GM12872 (cell line): Measurements from ENCODE around the gene TSPAN32.

Experiments used
- TF ChIP-seq, protein P1 (sequence below): IDR thresholded peaks from 3 replicates; pipeline ENCODE4 v1.5.1; 2011; ENCODE audit warnings: low read depth, mild to moderate bottlenecking, low read length, moderate library complexity; ENCODE audit not compliant: insufficient read depth

TSPAN32 gene

DNA sequence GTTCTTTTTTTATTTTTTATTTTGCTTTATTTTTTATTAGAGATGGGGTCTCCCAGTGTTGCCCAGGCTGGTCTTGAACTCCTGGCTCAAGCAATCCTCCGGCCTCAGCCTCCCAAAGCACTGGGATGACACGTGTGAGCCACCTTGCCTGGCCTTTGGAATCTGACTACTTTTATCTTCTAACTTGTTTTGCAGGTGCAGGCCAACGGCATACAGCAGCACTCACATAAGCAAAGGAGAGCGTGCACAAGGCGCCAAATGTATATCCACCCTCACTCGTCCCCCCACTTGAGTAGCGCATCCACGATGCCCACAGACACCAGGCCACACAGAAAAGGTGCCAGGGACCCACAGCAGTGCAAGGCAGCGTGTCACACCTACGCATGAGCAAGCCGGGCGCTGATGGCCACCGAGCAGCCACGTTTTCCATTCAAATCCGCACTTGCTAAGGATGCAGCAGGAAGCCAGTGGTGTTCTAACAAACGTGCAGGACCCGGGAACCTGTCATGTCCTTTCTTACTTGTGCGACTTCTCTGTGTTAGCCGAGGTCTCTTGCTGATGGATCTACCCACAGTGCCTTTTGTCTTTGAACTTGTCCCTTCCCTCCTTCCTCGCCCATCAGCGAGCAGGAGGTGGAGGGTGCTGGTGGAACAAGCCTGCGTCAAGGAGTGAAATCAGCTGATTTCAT lies 37.3 kb upstream of the TSPAN32 start:
- TF ChIP-seq, protein P1, sequence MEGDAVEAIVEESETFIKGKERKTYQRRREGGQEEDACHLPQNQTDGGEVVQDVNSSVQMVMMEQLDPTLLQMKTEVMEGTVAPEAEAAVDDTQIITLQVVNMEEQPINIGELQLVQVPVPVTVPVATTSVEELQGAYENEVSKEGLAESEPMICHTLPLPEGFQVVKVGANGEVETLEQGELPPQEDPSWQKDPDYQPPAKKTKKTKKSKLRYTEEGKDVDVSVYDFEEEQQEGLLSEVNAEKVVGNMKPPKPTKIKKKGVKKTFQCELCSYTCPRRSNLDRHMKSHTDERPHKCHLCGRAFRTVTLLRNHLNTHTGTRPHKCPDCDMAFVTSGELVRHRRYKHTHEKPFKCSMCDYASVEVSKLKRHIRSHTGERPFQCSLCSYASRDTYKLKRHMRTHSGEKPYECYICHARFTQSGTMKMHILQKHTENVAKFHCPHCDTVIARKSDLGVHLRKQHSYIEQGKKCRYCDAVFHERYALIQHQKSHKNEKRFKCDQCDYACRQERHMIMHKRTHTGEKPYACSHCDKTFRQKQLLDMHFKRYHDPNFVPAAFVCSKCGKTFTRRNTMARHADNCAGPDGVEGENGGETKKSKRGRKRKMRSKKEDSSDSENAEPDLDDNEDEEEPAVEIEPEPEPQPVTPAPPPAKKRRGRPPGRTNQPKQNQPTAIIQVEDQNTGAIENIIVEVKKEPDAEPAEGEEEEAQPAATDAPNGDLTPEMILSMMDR = no peak

DNA sequence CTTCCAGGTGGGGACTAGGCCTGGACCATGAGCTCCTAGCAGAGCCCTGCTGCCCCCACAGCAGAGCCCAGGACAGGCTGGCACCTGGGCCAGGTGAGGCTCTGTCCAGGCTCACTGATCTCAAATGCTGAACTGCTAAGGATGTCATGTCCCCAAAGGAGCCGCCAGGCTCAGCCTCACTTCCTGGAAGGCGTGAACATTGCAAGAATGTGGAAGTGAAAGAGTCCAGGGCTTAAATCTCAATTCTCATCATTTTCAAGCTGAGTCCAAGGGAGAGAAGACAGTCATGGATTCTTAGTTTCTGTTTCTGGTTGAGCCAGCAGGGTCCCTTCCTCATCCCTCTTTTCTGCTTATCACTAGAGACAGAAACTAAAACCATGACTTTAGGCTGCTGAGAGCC lies 36.4 kb upstream of the TSPAN32 start:
- TF ChIP-seq, protein P1 = no peak

DNA sequence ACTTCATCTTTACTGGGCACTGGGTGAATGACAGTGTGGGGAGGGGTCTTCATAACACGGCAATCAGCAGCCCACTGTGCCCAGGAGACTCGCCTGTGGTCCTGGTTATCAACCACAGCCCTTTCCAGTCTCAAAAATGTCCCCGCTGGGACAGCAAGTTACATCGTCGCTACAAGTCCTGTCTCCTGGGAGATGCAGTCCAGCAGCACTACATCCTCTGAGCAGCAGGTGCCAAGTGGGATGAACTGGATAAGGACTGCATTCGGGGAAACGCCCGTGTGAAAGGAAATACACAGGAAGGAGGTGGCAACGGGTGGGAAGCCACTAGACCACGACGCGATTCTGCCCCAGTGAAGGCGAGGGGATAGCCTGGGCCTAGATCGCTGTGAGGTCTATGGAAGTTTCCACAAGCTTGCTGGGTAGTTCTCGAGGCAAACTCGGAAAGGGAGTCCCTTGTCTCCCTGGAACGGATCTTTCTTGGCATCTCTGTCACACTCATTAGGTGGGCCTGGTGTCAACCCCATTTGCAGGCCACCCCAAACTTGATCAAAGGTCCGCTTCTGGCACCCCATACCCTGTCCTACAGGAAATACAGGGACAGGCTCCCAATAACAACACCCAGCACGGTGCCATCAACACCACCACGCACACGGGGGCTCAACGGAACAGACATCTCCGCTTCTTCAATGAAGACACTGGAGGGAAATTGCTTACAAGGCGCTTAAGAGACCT lies 35.8 kb upstream of the TSPAN32 start:
- TF ChIP-seq, protein P1 = no peak

DNA sequence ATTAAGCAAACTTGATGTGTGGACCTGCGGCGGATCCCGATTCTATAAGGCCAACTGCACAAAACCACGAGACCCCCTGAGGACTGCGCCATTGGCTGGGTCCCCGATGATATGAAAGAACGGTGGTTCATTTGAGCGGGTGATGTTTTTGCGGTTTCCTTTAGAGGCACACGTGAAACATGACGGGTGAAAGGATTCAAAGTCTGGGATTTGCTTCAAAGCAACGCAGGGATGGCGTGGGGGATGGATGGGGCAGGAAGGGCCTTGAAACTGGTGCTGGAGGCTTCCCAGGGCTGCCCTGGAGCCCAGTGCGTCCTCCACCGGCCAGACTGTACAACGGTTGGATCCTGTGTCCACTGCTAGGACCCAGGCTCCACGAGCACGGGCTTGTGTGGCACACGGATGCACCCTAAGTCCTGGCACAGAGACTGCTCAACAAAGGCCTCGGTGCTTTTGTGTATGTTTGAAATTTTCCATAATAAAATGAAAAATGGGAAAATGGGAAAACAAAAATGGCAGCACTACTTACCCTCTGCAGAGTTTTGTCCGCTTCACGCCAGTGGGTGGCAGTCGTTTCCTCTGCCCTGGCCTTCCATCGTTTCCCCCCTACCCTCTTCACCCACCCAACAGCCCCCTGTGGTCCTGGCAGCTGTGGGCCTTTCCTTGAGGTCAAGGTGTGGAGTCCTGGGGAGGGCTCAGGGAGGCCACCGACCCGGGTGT lies 35.1 kb upstream of the TSPAN32 start:
- TF ChIP-seq, protein P1 = no peak

DNA sequence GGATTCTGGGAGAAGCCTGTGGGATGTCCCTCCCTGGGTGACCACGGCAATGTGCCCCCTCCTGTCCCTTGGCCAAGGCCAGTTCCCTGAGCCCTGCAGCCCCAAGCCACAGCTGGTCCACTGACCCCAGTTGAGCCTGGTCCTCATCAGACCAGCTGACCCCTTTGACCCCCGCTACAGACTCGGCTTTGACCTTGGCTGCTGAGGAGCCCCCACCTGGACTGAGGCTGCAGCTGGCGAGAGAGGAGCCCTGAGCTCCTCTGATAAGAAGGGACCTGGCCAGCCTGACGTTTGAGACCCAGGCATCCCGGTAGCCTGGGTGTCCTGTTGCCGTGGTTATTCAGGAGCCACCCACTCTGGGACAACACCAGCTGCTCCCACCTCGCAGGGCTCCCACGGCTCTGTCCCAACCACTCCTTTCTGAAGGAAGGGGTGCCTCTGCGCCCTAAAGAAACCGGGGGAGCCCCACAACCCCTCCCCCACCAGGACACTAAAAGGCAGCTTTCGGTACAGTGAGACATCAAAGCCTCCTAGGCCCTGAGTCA lies 34.4 kb upstream of the TSPAN32 start:
- TF ChIP-seq, protein P1 = no peak

DNA sequence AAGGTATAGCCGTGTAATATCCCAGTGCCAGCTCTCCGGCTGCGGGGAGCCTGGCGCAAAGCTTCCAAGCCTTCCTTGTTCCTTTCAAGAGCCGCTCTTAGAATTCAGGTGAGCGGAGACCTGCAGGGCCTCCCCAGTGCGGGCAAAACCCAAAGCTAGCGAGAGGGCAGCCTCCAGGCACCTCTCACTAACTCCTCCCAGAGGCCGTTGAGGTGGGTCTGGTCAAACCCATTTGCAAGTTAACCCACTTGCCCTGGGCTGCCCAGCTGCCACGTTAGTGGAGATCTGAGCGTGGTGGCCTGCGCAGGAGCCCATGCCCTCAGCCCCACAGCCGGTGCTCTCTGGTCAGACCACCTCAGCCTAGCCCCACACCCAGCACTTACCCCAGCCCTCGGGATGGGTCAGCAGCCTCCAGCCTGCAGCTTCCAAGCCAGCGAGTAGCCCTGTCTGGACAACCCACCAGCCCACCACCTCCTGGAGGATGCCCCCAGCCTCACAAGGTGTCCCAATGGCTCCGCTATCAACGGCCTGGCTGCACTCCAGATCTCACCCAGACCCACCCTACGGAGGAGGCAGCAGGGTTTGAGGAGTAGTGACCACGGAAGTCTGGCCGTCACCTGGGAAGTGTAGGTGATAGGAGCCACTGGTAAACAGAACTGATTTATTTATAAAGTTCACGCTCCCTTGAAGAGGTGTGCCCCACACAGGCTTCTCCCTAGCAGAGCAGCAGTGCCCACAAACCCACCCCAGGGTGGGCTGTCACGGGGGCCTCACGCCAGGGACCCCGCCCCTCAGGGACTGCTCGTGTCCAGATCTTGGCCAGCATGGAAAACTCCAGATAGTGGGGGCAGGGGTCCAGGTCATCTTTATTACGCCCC lies 33.7 kb upstream of the TSPAN32 start:
- TF ChIP-seq, protein P1 = no peak
